Measurements from ENCODE around the gene CACNG1.

DNA sequence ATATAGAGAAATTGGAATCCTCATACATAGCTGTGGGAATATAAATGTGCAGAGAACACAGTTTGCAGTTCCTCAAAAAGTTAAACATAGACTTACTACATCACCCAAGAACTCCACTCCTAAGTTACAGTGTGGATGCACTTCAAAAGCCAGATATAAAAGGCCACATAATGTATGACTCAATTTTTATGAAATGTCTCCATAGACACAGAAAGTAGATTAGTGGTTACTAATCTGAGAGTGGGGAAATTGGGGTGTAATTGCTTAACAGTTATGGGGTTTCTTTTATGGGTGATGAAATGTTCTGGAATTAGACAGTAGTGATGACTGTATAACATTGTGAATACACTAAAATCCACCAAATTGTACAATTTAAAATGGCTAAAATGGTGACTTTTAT, 60.9 kb downstream of the CACNG1 start:
- TF ChIP-seq, protein P1, sequence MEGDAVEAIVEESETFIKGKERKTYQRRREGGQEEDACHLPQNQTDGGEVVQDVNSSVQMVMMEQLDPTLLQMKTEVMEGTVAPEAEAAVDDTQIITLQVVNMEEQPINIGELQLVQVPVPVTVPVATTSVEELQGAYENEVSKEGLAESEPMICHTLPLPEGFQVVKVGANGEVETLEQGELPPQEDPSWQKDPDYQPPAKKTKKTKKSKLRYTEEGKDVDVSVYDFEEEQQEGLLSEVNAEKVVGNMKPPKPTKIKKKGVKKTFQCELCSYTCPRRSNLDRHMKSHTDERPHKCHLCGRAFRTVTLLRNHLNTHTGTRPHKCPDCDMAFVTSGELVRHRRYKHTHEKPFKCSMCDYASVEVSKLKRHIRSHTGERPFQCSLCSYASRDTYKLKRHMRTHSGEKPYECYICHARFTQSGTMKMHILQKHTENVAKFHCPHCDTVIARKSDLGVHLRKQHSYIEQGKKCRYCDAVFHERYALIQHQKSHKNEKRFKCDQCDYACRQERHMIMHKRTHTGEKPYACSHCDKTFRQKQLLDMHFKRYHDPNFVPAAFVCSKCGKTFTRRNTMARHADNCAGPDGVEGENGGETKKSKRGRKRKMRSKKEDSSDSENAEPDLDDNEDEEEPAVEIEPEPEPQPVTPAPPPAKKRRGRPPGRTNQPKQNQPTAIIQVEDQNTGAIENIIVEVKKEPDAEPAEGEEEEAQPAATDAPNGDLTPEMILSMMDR (IDR thresholded peaks at IDR 0.05) = no peak
- no peak for TF ChIP-seq POLR2A (IDR thresholded peaks at IDR 0.05)
